Ovary (tissue), 3 donors: ENCODE data around the gene SLIT3.

Experiments used
- EP300 ChIP-seq: sonication (generic); formaldehyde crosslinking; IDR thresholded peaks from one replicate; pipeline ENCODE4 v1.6.1; 2017; ENCODE audit warnings: antibody characterized with exemption
- POLR2A ChIP-seq: fragments of 450-650 bp; IDR thresholded peaks from one replicate; pipeline ENCODE4 v1.6.1; 2017; ENCODE audit warnings: antibody characterized with exemption, mild to moderate bottlenecking, moderate library complexity
- TF ChIP-seq, protein P1 (sequence below), 3 donors: fragments of 450-650 bp in 2 of 3; fragments of 200-600 bp in 1 of 3; IDR thresholded peaks; one replicate each; pipeline versions ENCODE4 v1.5.1 to v1.8.0; 2016 to 2022; ENCODE audit warnings: antibody characterized with exemption in 3 of 3, mild to moderate bottlenecking in 1 of 3
- donor health status: DM: no; HTN: no; CAD: no.

DNA sequence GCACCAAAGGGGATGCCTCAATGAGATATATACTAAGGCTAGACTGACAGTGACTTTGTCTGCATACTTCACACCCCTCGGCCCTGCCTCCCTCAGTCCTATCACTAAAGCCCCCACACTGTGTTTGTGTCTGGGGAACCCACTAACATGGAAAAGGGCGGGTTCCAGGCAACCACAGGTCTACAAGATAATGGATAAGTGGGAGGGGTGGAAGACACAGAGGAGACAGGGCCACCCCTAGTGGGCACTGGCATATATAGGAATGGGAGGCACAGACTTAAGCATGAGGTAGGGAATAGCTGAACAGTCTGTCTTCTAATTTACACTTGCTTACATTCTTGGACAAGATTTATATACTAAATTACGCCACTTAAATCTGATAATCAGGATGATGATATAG lies 74.0 kb downstream of the SLIT3 start:
- TF ChIP-seq, protein P1, sequence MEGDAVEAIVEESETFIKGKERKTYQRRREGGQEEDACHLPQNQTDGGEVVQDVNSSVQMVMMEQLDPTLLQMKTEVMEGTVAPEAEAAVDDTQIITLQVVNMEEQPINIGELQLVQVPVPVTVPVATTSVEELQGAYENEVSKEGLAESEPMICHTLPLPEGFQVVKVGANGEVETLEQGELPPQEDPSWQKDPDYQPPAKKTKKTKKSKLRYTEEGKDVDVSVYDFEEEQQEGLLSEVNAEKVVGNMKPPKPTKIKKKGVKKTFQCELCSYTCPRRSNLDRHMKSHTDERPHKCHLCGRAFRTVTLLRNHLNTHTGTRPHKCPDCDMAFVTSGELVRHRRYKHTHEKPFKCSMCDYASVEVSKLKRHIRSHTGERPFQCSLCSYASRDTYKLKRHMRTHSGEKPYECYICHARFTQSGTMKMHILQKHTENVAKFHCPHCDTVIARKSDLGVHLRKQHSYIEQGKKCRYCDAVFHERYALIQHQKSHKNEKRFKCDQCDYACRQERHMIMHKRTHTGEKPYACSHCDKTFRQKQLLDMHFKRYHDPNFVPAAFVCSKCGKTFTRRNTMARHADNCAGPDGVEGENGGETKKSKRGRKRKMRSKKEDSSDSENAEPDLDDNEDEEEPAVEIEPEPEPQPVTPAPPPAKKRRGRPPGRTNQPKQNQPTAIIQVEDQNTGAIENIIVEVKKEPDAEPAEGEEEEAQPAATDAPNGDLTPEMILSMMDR (IDR thresholded peaks at IDR 0.05) = no peak
- no peak for TF ChIP-seq POLR2A
- TF ChIP-seq EP300 = no peak
